ENCODE measurements around the gene BSPRY.

BSPRY gene

DNA sequence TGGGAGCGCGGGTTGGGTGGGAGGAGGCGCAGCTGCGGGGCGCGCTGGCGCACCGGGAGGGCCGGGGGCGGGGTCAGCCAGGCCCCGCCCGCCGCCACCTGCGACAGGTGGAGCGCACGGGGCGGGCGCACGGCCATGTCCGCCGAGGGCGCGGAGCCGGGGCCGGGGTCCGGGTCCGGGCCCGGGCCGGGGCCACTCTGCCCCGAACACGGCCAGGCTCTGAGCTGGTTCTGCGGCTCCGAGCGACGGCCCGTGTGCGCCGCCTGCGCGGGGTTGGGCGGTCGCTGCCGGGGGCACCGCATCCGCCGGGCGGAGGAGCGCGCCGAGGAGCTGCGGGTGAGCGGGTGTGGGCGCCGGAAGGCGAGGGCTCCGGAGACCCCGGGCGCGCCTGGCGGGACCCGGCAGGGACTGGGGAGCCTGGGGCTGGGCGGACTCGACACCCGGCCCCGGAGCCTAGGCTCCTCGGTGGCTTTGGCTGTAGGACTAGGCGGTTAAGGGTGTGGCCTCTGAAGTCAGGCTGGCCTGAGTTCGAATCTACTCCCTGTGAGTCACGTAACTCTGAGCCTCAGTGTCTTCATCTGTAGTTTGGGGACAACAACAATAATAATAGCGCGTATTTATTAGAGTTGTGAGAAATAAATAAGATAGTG is at the start of gene BSPRY:
TSS of gene BSPRY (plus strand) at position 97 of the 650 bp plus-strand sequence. CDS start at position 136, 39 bp downstream.
- no peaks in the 10 kb centered on the region for H3K9me3 ChIP-seq (ENCODE audit: low read length)
- peaks cover 2% of the 10 kb centered on the region for H3K4me1 ChIP-seq (ENCODE audit: insufficient read depth, low read length)
- no peaks in the 10 kb centered on the region for H3K36me3 ChIP-seq (ENCODE audit: insufficient read depth, low read length)
- H3K27me3 ChIP-seq (ENCODE audit: insufficient read depth, low read length): peaks cover 68% of the 10 kb centered on the region
- no peak within 1 kb of the TSS for H2AFZ ChIP-seq (ENCODE audit: low read depth, low read length)
- H3K4me3 ChIP-seq (ENCODE audit: low read length): peak within 1 kb of the TSS; percentile 7

DNA sequence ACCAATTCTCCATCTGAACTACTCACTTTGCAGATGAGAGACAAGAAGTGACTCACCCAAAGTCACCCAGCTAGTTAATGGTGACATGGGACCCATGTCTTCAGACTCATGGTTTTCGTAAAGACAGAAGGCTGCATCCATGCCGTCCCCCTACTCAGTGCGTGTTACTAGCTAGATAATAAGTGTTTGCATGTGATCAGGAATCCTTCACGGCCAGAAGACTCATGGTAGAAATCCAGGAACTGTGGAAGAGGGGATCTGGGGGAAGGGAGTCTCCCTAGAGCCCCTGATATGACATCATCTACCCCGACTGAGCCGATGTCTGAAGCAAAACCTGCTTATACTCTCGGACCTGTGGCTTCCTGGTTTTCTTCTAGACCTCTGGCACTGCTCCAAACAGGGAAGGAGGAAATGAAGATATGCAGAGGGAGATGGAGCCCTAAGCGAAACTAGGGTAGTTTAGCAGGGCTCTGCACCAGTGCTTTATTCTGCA is 49.5 kb upstream of the BSPRY start:
- Histone ChIP-seq H3K4me1 (ENCODE audit: insufficient read depth, low read length) (no peaks in the 10 kb centered on the region), H3K36me3 (ENCODE audit: insufficient read depth, low read length) (no peaks in the 10 kb centered on the region), H3K4me3 (ENCODE audit: low read length) (no peak overlapping the region), H3K27me3 (ENCODE audit: insufficient read depth, low read length) (no peaks in the 10 kb centered on the region), H3K9me3 (ENCODE audit: low read length) (no peaks in the 10 kb centered on the region), H2AFZ (ENCODE audit: low read depth, low read length) (no peak overlapping the region)

DNA sequence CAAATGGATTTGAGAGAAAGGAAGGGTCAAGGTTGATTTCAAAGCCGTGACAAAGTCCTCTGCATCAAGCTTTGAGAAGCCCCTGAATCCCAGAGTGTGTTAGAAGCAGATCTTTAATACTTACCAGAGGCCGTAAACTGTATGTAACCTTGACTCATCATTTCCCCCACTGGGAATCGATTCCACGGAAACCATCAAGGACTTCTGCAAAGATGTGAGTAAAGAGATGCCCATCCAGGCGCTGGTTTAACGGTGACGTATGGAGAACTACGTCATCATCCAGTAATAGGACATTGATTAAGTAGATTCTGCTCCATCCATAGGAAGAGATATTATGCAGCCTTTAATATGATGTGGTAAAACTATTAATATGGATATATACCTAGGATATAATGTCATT is 47.8 kb upstream of the BSPRY start:
- H3K4me1 ChIP-seq (ENCODE audit: insufficient read depth, low read length): no peaks in the 10 kb centered on the region
- no peak overlapping the region for H3K4me3 ChIP-seq (ENCODE audit: low read length)
- H2AFZ ChIP-seq (ENCODE audit: low read depth, low read length): no peak overlapping the region
- no peaks in the 10 kb centered on the region for H3K27me3 ChIP-seq (ENCODE audit: insufficient read depth, low read length)
- H3K9me3 ChIP-seq (ENCODE audit: low read length): no peaks in the 10 kb centered on the region
- no peaks in the 10 kb centered on the region for H3K36me3 ChIP-seq (ENCODE audit: insufficient read depth, low read length)

DNA sequence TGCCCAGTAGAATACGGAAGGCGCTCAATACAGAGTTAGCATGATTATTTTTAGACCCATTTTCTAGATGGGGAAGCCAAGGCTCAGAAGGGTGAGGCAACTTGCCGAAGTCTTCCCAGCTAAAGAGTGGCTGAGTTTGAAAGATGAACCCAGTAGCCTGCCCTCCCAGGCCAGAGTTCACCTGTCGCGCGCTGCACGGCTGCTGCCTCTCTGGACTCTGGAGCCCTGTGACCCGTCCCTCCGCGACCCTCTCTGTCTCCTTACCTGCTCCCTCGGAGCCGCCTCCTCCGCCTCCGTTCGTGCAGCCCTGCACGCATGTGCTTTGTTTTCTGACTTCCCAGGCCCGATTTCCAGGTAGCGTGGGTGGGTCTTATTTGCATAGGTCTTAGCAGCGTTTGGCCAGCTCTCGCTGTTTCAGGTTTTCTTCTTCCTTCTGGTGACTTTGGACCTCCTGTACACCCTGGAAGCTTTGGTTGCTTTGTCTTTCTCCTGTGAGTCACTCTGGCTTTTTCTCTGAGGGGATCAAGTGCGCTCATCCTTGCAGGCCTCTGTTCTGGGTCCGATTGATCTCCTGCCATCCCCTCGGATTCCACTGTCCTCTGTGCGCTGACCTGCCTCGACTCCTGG is 46.4 kb upstream of the BSPRY start, which contains the start of gene RNF183:
TSS of gene RNF183 (minus strand) at position 585 of the 627 bp plus-strand sequence. CDS start 5,192 bp downstream, outside the sequence.
- H3K9me3 ChIP-seq (ENCODE audit: low read length): no peaks in the 10 kb centered on the region
- no peak within 1 kb of the TSS for H3K4me3 ChIP-seq (ENCODE audit: low read length)
- H3K27me3 ChIP-seq (ENCODE audit: insufficient read depth, low read length): no peaks in the 10 kb centered on the region
- no peaks in the 10 kb centered on the region for H3K36me3 ChIP-seq (ENCODE audit: insufficient read depth, low read length)
- no peaks in the 10 kb centered on the region for H3K4me1 ChIP-seq (ENCODE audit: insufficient read depth, low read length)
- no peak within 1 kb of the TSS for H2AFZ ChIP-seq (ENCODE audit: low read depth, low read length)

DNA sequence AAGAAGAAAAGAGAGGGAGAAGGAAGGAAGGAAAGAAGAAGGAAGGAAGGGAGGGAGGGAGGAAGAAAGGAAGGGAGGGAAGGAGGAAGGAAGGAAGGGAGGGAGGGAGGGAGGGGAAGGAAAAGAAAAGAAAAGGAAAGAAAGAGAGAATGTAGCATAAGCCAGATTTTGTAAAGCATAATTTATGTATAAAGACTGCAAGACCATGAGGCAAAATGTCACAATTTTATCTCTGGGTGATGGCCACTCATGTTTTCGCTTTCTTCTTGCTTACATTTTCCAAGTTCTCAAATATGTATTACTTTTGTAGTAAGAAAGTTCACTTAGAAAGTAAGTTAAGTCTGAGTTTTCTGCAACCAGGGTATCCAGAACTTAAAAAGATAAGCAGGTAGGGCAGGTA is 42.8 kb upstream of the BSPRY start:
- Histone ChIP-seq H3K27me3 (ENCODE audit: insufficient read depth, low read length) (no peaks in the 10 kb centered on the region), H3K36me3 (ENCODE audit: insufficient read depth, low read length) (no peaks in the 10 kb centered on the region), H2AFZ (ENCODE audit: low read depth, low read length) (no peak overlapping the region), H3K4me3 (ENCODE audit: low read length) (no peak overlapping the region), H3K9me3 (ENCODE audit: low read length) (no peaks in the 10 kb centered on the region), H3K4me1 (ENCODE audit: insufficient read depth, low read length) (no peaks in the 10 kb centered on the region)

DNA sequence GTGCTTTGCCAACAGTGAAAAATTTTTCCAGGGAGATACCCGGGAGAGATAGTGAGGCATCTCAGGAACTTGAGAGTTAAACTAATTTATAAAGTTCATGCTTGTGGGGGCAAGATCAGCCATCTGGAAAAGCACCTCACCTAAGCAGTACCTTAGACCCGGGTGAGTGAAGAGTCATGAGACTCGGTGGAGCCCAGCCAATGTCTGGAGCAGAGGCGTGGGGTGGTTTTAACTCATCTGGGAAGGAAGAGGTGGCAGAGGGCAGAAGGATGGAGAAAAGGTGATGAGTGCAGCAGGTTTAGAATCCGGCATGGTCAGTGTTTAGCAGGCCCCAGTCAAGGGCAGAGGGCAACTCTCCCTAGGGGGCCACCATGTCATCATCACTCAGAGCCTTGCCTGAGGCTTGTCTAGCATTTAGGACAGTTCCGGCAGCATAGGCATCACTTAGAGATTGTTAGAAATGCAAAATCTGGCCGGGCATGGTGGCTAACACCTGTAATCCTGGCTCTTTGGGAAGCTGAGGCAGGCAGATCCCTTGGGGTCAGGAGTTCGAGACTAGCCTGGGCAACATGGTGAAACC is 41.9 kb upstream of the BSPRY start:
- no peak overlapping the region for H2AFZ ChIP-seq (ENCODE audit: low read depth, low read length)
- H3K27me3 ChIP-seq (ENCODE audit: insufficient read depth, low read length): no peaks in the 10 kb centered on the region
- H3K9me3 ChIP-seq (ENCODE audit: low read length): no peaks in the 10 kb centered on the region
- H3K36me3 ChIP-seq (ENCODE audit: insufficient read depth, low read length): no peaks in the 10 kb centered on the region
- no peaks in the 10 kb centered on the region for H3K4me1 ChIP-seq (ENCODE audit: insufficient read depth, low read length)
- H3K4me3 ChIP-seq (ENCODE audit: low read length): no peak overlapping the region

DNA sequence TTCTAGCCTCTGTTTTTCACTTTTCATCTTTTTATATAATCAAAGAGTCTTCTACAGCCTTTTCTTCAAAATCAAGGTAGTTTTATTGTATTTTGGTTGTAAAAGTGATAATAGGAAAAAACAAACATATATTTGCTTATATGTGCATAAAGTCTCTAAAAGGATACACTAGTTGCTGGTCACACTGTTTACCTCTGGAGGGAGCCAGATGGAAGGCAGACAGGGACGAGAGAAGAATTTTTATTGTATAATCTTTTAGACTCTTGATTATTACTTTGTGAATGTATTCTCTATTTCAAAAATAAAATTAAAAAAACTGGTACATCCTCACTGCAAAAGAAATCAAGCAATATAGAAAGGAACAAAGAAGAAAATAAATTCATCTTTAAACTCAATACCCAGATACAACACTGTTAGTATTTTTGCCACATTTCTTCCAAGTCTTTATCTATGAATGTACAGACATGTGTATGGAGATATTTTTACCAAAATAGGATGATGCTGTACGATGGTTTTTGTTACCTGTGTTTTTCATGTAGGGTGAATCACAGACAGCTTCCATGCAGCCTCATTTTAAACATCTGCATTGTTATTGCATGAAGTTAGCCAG is 40.0 kb upstream of the BSPRY start:
- no peaks in the 10 kb centered on the region for H3K36me3 ChIP-seq (ENCODE audit: insufficient read depth, low read length)
- H3K4me1 ChIP-seq (ENCODE audit: insufficient read depth, low read length): no peaks in the 10 kb centered on the region
- H3K9me3 ChIP-seq (ENCODE audit: low read length): no peaks in the 10 kb centered on the region
- H3K4me3 ChIP-seq (ENCODE audit: low read length): no peak overlapping the region
- no peaks in the 10 kb centered on the region for H3K27me3 ChIP-seq (ENCODE audit: insufficient read depth, low read length)
- H2AFZ ChIP-seq (ENCODE audit: low read depth, low read length): no peak overlapping the region

DNA sequence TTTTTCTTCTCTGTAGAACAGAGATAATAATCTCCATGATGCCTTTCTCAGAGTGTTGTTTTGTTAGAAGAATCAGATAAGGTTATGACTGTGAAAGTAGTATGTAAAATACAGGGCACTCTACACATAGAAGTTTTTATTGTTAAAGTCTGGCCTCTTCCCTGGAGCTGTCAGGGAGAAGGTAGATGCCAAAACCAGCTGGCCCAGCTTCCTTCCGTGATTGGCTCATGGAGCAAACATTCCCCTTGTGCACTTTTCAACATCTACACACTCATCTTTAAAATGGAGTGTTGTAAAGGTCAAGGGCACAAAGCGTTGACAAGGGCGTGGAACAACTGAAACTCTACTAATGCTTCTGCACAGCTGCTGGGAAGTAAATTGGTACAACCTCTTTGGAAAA is 38.8 kb upstream of the BSPRY start:
- H3K4me3 ChIP-seq (ENCODE audit: low read length): no peak overlapping the region
- H3K4me1 ChIP-seq (ENCODE audit: insufficient read depth, low read length): peaks cover 5% of the 10 kb centered on the region
- no peaks in the 10 kb centered on the region for H3K9me3 ChIP-seq (ENCODE audit: low read length)
- no peak overlapping the region for H2AFZ ChIP-seq (ENCODE audit: low read depth, low read length)
- no peaks in the 10 kb centered on the region for H3K27me3 ChIP-seq (ENCODE audit: insufficient read depth, low read length)
- H3K36me3 ChIP-seq (ENCODE audit: insufficient read depth, low read length): no peaks in the 10 kb centered on the region

DNA sequence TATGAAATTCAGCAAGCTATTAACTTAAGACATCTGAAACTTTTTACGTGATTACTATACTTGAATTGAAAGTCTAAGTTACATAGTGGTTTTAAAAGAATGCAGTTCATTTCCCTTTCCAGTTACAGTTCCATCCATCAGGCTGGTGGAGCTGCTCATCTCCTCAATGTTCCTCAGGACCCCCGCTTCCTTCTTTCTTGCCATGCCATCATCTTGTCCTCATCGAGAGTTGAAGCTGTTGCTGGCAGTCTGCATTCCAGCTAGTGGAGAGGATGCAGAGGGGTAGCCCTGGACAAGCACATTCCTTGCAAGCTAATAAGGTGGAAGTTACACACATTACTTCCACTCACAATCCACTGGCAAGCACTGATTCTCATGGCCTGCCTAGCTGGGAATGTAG is 37.4 kb upstream of the BSPRY start:
- no peaks in the 10 kb centered on the region for H3K27me3 ChIP-seq (ENCODE audit: insufficient read depth, low read length)
- H3K36me3 ChIP-seq (ENCODE audit: insufficient read depth, low read length): no peaks in the 10 kb centered on the region
- H3K4me1 ChIP-seq (ENCODE audit: insufficient read depth, low read length): peaks cover 15% of the 10 kb centered on the region
- H3K4me3 ChIP-seq (ENCODE audit: low read length): no peak overlapping the region
- no peak overlapping the region for H2AFZ ChIP-seq (ENCODE audit: low read depth, low read length)
- no peaks in the 10 kb centered on the region for H3K9me3 ChIP-seq (ENCODE audit: low read length)

DNA sequence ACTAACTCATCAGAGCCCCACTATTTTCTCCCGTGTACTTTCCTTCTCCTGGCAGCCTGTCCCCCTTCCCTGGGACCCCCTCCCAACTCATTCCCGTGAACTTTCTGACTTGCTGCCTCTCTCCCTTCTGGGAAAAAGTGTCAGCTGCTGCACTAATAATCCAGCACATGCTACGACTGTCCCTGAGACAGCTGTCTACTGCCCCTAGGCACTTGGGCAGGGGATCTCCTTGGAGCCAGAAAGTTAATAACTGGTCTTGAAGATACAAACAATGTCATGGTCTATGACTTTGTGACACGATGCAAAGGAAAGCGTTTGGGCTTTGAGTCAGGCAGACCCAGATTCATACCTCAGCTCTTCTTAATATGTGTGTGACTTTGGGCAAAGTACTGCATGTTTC is 36.1 kb upstream of the BSPRY start:
- Histone ChIP-seq H3K27me3 (ENCODE audit: insufficient read depth, low read length) (no peaks in the 10 kb centered on the region), H3K36me3 (ENCODE audit: insufficient read depth, low read length) (no peaks in the 10 kb centered on the region), H3K4me1 (ENCODE audit: insufficient read depth, low read length) (peaks cover 15% of the 10 kb centered on the region), H2AFZ (ENCODE audit: low read depth, low read length) (no peak overlapping the region), H3K9me3 (ENCODE audit: low read length) (no peaks in the 10 kb centered on the region), H3K4me3 (ENCODE audit: low read length) (no peak overlapping the region)

DNA sequence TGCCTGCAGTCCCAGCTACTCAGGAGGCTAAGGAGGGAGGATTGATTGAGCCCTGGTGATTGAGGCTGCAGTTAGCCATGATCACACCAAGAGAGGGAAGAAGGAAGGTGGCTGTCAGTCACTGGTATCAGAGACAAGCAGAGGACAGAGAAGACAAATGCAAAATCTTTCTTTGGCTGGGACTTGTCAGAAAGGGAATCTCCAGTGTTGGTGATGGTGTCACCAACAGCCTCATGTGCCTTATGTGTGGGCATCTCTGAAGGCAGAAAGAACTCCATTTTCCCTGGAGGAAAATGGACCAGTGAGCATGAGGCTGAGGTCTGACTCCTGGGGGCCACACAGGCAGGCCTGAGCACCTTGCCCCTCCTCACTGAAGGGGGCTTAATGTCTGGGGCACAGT is 34.1 kb upstream of the BSPRY start:
- Histone ChIP-seq H3K4me3 (ENCODE audit: low read length) (no peak overlapping the region), H3K27me3 (ENCODE audit: insufficient read depth, low read length) (no peaks in the 10 kb centered on the region), H3K4me1 (ENCODE audit: insufficient read depth, low read length) (peaks cover 15% of the 10 kb centered on the region), H3K36me3 (ENCODE audit: insufficient read depth, low read length) (peaks cover 8% of the 10 kb centered on the region), H3K9me3 (ENCODE audit: low read length) (no peaks in the 10 kb centered on the region), H2AFZ (ENCODE audit: low read depth, low read length) (no peak overlapping the region)

DNA sequence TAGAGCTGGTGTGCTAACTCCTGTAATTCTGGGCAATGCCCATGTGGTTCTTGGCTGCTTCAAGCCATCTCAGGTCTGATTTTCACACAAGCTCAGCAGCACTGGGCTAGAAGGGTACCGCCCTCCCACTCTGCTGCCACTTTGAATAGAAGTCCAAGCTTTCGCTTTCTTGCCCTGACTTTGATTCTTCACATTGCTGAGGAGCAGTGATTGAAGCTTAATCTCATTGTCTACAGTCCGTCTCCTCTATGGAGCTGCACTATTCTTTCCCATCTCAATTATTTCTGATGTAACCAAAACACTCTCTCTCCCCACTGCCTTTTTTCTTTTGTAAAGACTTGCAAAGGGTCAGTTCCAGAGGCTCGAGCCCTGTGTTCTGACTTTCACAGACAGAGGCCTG is 33.3 kb upstream of the BSPRY start:
- H3K4me1 ChIP-seq (ENCODE audit: insufficient read depth, low read length): peaks cover 15% of the 10 kb centered on the region
- H3K4me3 ChIP-seq (ENCODE audit: low read length): no peak overlapping the region
- H3K36me3 ChIP-seq (ENCODE audit: insufficient read depth, low read length): peaks cover 8% of the 10 kb centered on the region
- H3K27me3 ChIP-seq (ENCODE audit: insufficient read depth, low read length): no peaks in the 10 kb centered on the region
- H2AFZ ChIP-seq (ENCODE audit: low read depth, low read length): no peak overlapping the region
- H3K9me3 ChIP-seq (ENCODE audit: low read length): no peaks in the 10 kb centered on the region

DNA sequence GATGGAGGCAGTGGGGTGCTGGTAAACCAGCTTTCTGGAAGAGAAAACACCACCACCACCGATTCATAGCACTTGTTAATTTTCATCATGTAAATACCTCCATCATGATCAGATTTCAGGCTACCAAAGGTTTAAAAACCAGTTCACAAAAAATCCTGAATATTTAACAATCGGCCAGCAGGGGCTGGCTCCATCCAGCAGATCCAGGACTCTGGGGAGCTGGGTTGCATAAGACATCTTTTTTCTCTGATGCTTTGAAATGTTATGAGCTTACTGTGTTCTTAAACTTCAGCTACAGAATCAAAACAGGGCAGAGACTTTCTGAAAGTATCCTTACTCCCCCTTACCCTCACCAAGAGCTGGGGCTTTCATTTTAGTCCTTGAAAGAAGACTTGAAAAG is 31.6 kb upstream of the BSPRY start:
- peaks cover 8% of the 10 kb centered on the region for H3K36me3 ChIP-seq (ENCODE audit: insufficient read depth, low read length)
- no peaks in the 10 kb centered on the region for H3K27me3 ChIP-seq (ENCODE audit: insufficient read depth, low read length)
- no peak overlapping the region for H3K4me3 ChIP-seq (ENCODE audit: low read length)
- peaks cover 15% of the 10 kb centered on the region for H3K4me1 ChIP-seq (ENCODE audit: insufficient read depth, low read length)
- no peaks in the 10 kb centered on the region for H3K9me3 ChIP-seq (ENCODE audit: low read length)
- no peak overlapping the region for H2AFZ ChIP-seq (ENCODE audit: low read depth, low read length)

Data from neuron (in vitro differentiated cells).